Measurements from ENCODE around the gene NAA40. TPM values are rescaled to one million over a fixed set of nuclear protein-coding genes. Genes with fewer than 3 reads are reported as not detected.

The NAA40 gene
- total RNA-seq, 1 donor: 16.4 TPM

DNA sequence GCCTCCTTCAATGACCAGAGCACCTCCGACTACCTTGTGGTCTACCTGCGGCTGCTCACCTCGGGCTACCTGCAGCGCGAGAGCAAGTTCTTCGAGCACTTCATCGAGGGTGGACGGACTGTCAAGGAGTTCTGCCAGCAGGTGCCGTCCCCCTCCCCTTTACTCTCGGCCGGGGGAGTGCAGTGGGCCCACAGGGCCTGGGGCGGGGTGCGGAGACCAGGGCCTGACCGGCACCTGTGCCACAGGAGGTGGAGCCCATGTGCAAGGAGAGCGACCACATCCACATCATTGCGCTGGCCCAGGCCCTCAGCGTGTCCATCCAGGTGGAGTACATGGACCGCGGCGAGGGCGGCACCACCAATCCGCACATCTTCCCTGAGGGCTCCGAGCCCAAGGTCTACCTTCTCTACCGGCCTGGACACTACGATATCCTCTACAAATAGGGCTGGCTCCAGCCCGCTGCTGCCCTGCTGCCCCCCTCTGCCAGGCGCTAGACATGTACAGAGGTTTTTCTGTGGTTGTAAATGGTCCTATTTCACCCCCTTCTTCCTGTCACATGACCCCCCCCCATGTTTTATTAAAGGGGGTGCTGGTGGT, 58.4 kb downstream of the NAA40 start:
- TF ChIP-seq, protein P1, sequence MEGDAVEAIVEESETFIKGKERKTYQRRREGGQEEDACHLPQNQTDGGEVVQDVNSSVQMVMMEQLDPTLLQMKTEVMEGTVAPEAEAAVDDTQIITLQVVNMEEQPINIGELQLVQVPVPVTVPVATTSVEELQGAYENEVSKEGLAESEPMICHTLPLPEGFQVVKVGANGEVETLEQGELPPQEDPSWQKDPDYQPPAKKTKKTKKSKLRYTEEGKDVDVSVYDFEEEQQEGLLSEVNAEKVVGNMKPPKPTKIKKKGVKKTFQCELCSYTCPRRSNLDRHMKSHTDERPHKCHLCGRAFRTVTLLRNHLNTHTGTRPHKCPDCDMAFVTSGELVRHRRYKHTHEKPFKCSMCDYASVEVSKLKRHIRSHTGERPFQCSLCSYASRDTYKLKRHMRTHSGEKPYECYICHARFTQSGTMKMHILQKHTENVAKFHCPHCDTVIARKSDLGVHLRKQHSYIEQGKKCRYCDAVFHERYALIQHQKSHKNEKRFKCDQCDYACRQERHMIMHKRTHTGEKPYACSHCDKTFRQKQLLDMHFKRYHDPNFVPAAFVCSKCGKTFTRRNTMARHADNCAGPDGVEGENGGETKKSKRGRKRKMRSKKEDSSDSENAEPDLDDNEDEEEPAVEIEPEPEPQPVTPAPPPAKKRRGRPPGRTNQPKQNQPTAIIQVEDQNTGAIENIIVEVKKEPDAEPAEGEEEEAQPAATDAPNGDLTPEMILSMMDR (IDR thresholded peaks at IDR 0.05; ENCODE audit: insufficient read depth, low read depth, low read length): no peak
- no peak overlapping the region for H3K4me3 ChIP-seq (ENCODE audit: low read depth, low read length)
- DNase-seq (ENCODE audit: low read depth): no peak

DNA sequence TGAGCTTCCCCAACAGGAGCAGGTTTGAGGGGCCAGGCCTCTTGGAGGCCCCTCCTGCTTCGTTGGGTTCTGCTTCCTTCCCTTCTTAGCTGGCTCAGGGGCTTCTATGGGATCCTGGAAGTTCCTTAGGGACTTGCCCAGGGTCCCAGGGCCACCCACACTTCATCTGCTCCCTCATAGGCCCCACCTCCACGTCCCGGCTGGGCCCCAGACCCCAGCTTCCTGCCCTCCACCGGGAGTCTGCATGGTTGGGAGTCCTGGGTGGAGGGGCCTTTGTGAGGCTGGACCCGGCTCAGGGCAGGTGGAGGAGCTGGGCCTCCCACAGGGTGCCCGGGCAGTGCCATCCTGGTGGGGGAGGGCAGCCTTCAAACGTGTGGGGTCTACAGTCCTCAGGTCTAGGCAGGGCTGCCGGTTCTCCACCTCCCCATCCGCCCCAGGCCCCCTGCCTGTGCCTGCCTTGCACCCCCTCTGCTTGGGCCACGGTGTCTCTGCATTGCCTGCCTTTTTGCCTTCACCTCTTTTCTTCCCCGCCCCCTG, 59.1 kb downstream of the NAA40 start:
- H3K4me3 ChIP-seq (ENCODE audit: low read depth, low read length): no peak overlapping the region
- no peak for DNase-seq (ENCODE audit: low read depth)
- TF ChIP-seq, protein P1 (IDR thresholded peaks at IDR 0.05; ENCODE audit: insufficient read depth, low read depth, low read length): no peak

DNA sequence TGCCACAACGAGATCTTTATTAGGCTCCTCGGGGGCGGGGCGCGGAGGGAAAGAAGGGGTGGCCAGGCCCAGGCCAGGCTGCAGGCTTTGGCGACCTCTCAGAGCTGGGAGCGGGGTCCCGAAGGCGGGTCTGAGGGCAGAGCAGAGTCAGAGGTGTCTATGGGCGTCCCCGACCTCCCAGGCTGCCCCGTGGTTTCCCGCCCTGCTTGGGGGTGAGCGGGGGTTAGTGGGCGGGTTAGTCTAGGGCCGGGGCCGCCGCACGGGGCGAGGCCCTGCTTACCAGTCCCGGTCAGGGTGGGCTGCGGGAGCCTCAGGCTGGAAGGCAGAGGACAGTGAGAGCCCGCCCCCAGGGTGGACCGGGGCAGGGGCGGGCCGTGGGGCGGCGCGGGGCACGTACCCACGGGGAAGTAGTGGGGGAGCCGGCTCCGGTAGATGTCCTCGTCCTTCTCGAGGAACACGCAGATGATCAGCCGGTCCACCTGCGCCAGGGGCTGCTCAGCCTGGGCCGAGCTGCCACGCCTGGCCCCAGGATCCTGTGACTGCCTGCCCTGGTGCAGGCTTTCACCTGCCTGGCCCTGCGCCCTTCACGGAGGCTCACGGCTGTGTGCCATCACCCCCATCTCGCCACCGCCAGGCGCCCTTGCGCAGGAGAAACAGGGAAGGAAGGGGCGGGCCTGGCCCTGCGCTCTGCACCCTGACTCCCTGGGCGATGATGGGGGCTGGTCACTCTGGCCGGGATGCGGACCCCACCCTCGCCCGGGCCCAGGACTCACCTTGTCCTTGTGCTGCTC, 60.0 kb downstream of the NAA40 start:
- no peak for DNase-seq (ENCODE audit: low read depth)
- TF ChIP-seq, protein P1 (IDR thresholded peaks at IDR 0.05; ENCODE audit: insufficient read depth, low read depth, low read length): no peak
- H3K4me3 ChIP-seq (ENCODE audit: low read depth, low read length): no peak overlapping the region

DNA sequence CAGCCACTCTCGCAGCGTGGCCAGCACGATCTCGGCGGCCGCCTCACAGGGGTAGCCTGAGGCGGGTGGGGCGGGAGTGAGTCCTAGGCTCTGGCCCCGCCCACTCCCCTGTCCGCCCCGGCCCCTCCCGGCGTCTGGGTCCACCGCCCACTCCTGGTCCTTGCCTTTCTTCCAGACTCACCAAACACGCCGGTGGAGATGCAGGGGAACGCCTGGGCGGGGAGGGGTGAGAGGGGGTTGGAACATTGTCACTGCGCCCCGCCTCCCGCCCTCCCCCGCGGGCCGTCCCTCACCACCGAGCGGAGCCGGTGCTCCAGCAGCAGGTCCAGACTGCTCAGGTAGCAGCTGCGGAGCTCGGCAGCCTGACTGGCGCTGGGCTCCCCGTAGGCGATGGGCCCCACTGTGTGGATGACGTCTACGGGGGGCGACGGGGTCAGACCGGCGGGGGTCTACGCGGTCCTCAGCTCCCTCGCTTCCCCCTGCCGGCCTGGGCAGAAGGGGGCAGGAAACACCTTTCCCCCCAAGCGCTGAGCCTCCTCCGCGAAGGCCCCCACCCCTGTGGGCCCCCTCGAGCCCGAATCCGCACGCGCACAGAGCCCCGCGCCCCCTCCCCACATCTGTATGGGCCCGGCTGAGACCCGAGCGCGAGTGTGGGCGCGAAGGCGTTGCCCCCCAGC, 60.7 kb downstream of the NAA40 start:
- TF ChIP-seq, protein P1 (IDR thresholded peaks at IDR 0.05; ENCODE audit: insufficient read depth, low read depth, low read length): no peak
- no peak overlapping the region for H3K4me3 ChIP-seq (ENCODE audit: low read depth, low read length)
- no peak for DNase-seq (ENCODE audit: low read depth)

DNA sequence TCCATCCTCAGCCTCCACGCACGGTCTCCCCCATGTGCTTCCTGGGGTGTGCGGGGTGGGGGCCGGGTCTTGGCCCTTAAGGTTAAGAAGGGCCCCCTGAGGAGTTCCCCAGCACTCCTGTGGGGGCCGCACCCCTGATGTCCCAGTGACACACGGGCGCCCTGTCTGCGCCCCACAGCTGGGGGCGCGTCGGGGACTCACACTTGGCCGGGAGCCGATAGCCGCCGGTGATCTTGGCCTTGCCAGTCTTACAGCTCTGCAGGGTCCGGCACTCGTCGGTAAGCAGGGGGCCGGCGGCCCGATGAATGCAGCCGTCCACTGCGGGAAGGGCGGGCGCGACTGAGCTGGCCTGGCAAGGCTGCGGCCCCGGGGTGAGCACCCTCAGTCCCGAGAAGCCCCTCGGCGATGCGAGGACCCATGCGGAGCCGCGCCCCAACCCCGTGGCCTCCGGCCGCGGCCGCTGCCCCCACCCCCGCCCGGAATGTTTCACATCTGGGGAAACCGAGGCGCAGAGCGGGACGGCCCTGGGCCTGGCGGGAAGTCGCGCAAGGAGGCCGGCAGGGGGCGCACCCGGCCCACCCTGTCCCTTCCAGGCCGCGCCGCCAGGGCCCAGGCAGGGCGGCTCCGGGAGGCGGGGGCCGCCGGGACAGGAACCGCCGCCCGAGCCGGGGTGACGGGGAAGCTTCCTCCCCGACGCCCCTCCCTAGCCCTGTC, 61.4 kb downstream of the NAA40 start:
- TF ChIP-seq, protein P1 (IDR thresholded peaks at IDR 0.05; ENCODE audit: insufficient read depth, low read depth, low read length): peak; percentile 68
- peak overlapping the region; percentile 32 for H3K4me3 ChIP-seq (ENCODE audit: low read depth, low read length)
- DNase-seq (ENCODE audit: low read depth): peak; percentile 71

DNA sequence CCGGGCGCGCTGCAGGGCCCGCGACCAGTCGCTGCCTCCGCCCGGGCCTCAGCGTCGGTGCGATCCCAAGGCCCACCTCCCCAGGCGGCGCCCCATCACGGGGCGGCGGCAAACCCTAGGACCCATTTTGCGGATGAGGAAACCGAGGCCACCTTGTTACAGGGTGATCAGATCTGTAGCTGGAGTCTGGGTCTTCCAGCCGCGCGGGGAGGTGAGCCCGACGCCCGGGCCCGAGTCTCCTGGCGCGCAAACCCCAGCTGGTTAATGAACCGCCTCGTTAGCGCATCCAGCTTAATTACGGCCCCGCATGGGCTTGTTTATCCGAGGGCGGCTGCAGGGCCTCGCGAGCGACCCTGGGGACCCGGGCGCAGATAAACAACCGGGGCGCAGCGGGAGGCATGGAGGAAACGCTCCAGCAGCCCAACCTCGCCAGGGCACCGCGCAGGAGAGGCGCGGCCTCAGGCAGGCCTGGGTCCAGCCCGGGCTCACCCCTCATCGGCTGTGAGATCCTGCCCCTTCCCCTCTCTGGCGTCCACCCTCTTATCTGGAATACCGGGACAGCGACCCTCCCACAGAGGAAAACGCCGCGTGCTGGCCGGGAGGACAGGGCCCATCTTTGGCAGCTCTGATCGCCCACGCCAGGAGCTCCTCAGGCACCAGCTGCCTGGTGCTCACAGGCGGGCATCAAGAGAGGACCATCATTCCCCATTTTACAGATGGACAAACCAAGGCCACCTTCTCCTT, 62.1 kb downstream of the NAA40 start:
- H3K4me3 ChIP-seq (ENCODE audit: low read depth, low read length): peak overlapping the region; percentile 32
- TF ChIP-seq, protein P1 (IDR thresholded peaks at IDR 0.05; ENCODE audit: insufficient read depth, low read depth, low read length): no peak
- no peak for DNase-seq (ENCODE audit: low read depth)
